GM12864 (cell line): ENCODE measurements around the gene IRF2.
A peak's percentile ranks its signal among the peaks of the same experiment; 100 is the strongest.
"Not testable (repeated sequence)": the region's sequence is repeated elsewhere in the genome, so short reads cannot be mapped to it uniquely, and the experiment has no call there.

Experiments used
- DNase-seq: peaks from one replicate; pipeline ENCODE4 v3.0.0-alpha.2; 2011; ENCODE audit warnings: low read depth
- H3K4me3 ChIP-seq: 2 replicates; pipeline ENCODE4 v1.5.1; 2011; ENCODE audit warnings: mild to moderate bottlenecking, low read depth, low read length, control low read depth
- CTCF ChIP-seq: IDR thresholded peaks from 2 replicates; pipeline ENCODE4 v1.5.1; 2011; ENCODE audit warnings: low read depth, mild to moderate bottlenecking, moderate library complexity, low read length, control low read depth, inconsistent platforms; ENCODE audit errors: missing control alignments

The IRF2 gene

GRCh38 chr4:184347251-184348239, 126.8 kb downstream of the IRF2 start:
- no peak for TF ChIP-seq CTCF
- H3K4me3 ChIP-seq = peak overlapping the region; percentile 20
- peak; percentile 94 for DNase-seq

GRCh38 chr4:184346682-184347081, 127.7 kb downstream of the IRF2 start:
- peak overlapping the region; percentile 20; the same call in 1 of the 2 replicates for H3K4me3 ChIP-seq
- no peak for DNase-seq
- TF ChIP-seq CTCF = no peak

- not testable (repeated sequence) for DNase-seq, H3K4me3 ChIP-seq
Measured at GRCh38 chr4:184346273-184346672, 128.1 kb downstream of the IRF2 start.

- no peak overlapping the region for H3K4me3 ChIP-seq
- no peak for DNase-seq
- TF ChIP-seq CTCF = no peak
Measured at GRCh38 chr4:184345573-184345922, 128.8 kb downstream of the IRF2 start.

- no peak for TF ChIP-seq CTCF
- no peak for DNase-seq
- no peak overlapping the region for H3K4me3 ChIP-seq
Measured at GRCh38 chr4:184344899-184345572, 129.3 kb downstream of the IRF2 start.

- no peak overlapping the region for H3K4me3 ChIP-seq
- no peak for DNase-seq
- TF ChIP-seq CTCF = no peak
Measured at GRCh38 chr4:184344435-184344834, 129.9 kb downstream of the IRF2 start.

- no peak for TF ChIP-seq CTCF
- H3K4me3 ChIP-seq = peak overlapping the region; percentile 44
- DNase-seq = no peak
Measured at GRCh38 chr4:184343502-184344177, 130.7 kb downstream of the IRF2 start.

GRCh38 chr4:184342857-184343237, 131.5 kb downstream of the IRF2 start:
- not testable (repeated sequence) for DNase-seq, H3K4me3 ChIP-seq
